ENCODE measurements around the gene STAC3.

- TF ChIP-seq FOXK1 (CRISPR knock-in tag; IDR thresholded peaks at IDR 0.05) (no peak), CTCF (IDR thresholded peaks at IDR 0.05) (no peak), ZNF396 (CRISPR knock-in tag; IDR thresholded peaks at IDR 0.05; ENCODE audit: borderline replicate concordance) (no peak)
Observed at GRCh38 chr12:57219205-57219992, 31.6 kb downstream of the STAC3 start.
